Muscle layer of colon (tissue), 2 donors: ENCODE measurements around the gene CPEB3.
"Not testable (repeated sequence)": the region's sequence is repeated elsewhere in the genome, so short reads cannot be mapped to it uniquely, and the experiment has no call there.

Experiments
- H3K27ac ChIP-seq: one replicate; pipeline ENCODE4 v1.7.0; 2013; ENCODE audit warnings: low read depth, mild to moderate bottlenecking, low read length, moderate library complexity
- H3K27me3 ChIP-seq, 2 donors: one replicate each; pipeline ENCODE4 v1.7.0; 2013; ENCODE audit warnings: low read length in 2 of 2, mild to moderate bottlenecking in 2 of 2; ENCODE audit not compliant: insufficient read depth in 2 of 2, control insufficient read depth in 1 of 2
- H3K36me3 ChIP-seq: one replicate; pipeline ENCODE4 v1.7.0; 2013; ENCODE audit warnings: mild to moderate bottlenecking, low read length; ENCODE audit not compliant: insufficient read depth
- H3K4me1 ChIP-seq: one replicate; pipeline ENCODE4 v1.7.0; 2013; ENCODE audit warnings: mild to moderate bottlenecking, low read length; ENCODE audit not compliant: insufficient read depth
- H3K4me3 ChIP-seq, 2 donors: one replicate each; pipeline ENCODE4 v1.7.0; 2013; ENCODE audit warnings: low read length in 2 of 2, low read depth in 1 of 2, mild to moderate bottlenecking in 1 of 2, moderate library complexity in 1 of 2
- H3K9ac ChIP-seq: one replicate; pipeline ENCODE4 v1.7.0; 2013; ENCODE audit warnings: low read length
- H3K9me3 ChIP-seq: one replicate; pipeline ENCODE4 v1.7.0; 2013; ENCODE audit warnings: mild to moderate bottlenecking, low read length
- donor health status: abdominal sarcoma.
- donor health status: Adenocarcinoma of cecum.

CPEB3 gene

DNA sequence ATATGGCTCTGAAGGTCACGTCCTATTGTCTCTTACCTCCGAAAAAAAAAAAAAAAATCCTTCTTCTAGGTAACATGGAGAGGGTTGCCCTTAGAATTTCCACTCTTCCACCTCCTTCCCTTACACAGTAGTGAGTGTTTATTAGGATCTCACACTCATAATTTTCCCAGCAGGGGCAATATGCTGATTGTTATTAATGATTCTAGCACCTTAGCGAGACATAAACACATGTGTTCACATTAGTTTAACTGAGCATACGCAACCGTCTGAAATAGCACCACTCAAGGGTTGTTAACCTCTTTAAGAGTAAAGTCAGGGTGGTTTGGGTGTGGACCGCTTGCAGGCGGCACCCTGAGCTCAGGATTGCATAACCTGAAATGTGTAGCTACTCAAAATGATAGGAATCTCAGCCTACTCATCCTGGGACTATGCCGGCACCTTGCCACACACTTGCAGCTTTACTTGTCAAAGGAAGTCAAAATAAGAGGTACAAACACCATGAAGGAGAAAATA, 52.2 kb downstream of the CPEB3 start:
- Histone ChIP-seq H3K9me3 (no peaks in the 10 kb centered on the region), H3K4me1 (peaks cover 23% of the 10 kb centered on the region), H3K9ac (peak overlapping the region; percentile 34), H3K27ac (peak overlapping the region; percentile 96), H3K36me3 (no peaks in the 10 kb centered on the region), H3K4me3 (peak overlapping the region; percentile 60 to 83), H3K27me3 (no peaks in the 10 kb centered on the region)

DNA sequence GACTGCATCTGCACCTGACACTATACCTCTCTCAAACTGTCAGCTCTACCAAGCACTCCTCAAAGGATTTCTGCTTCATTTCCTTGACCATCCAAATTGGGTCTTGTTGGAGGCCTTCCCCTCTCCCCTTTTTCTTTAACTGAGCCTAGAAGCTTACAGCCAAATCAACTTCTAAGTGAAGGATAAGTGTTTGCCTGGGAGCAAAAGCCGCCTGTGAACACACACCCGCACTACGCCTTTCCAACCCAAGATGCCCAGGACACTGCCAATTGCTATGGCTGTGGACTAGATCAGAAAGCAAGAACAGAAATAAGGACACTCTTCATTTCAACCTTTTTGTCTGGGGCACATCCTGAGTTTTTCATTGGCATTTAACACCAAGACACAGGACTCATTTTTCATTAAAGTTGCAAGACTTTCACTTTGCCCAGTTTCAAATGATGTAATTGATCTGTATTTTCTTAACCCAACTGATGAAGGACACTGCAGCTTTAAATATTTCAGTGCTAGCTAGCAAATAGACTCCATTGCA, 52.8 kb downstream of the CPEB3 start:
- Histone ChIP-seq H3K9me3 (no peaks in the 10 kb centered on the region), H3K36me3 (no peaks in the 10 kb centered on the region), H3K9ac (peak overlapping the region; percentile 34), H3K27ac (no peak overlapping the region), H3K4me1 (peaks cover 23% of the 10 kb centered on the region), H3K27me3 (no peaks in the 10 kb centered on the region), H3K4me3 (peak overlapping the region; percentile 60 to 83)

DNA sequence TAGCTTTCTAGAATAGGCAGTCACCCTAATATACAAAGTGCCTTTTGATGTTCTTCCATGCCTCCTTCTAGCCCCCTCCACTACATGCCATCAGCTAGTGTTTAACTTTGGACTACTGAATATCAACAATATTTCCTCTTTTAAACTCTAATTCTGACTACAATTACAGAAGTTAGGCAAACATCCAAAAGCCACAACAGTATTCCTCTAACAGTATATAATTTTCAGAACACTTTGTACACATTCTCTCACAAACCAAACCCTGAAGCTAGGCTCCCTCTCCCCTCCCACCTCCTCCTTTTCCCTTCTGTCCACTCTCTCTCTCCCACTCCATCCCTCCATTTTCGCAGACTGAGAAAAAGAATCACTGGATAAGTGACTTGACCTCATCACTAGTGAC, 59.7 kb downstream of the CPEB3 start:
- H3K9me3 ChIP-seq: no peaks in the 10 kb centered on the region
- H3K27me3 ChIP-seq: no peaks in the 10 kb centered on the region
- no peaks in the 10 kb centered on the region for H3K36me3 ChIP-seq
- H3K9ac ChIP-seq: no peak overlapping the region
- H3K27ac ChIP-seq: no peak overlapping the region
- no peaks in the 10 kb centered on the region for H3K4me1 ChIP-seq
- no peak overlapping the region for H3K4me3 ChIP-seq

DNA sequence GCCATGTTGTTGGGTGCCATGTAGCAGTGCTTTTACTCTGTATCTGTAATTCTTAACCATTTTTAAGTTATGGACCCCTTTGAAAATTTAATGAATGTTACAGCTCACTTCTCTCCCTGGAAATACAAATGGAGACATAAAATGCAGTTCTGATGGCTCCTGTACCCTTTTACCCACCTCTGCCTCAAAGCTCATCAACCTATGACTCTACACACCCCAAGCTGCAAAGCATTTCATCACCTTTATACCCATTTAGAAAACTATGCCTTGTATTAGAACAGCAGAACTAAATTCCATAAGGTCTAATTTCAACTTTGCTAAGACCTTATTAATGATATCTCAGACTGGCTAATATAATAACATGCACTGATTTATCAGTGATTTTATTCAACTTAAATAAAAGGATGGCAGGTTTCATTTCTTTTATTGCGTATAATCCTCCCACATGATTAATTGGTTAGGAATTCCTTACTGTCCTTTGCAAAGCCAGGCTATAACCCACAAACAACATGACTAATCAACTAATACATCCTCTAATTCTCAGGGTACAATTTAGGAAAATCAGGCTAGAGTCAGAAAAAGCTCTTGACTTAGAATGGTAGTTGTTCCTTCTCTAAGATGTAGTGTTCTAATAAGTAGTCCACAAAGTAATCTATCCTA, 68.1 kb downstream of the CPEB3 start:
- Histone ChIP-seq H3K36me3 (no peaks in the 10 kb centered on the region), H3K27me3 (no peaks in the 10 kb centered on the region), H3K4me1 (no peaks in the 10 kb centered on the region), H3K9ac (no peak overlapping the region), H3K4me3 (no peak overlapping the region), H3K9me3 (no peaks in the 10 kb centered on the region), H3K27ac (no peak overlapping the region)

DNA sequence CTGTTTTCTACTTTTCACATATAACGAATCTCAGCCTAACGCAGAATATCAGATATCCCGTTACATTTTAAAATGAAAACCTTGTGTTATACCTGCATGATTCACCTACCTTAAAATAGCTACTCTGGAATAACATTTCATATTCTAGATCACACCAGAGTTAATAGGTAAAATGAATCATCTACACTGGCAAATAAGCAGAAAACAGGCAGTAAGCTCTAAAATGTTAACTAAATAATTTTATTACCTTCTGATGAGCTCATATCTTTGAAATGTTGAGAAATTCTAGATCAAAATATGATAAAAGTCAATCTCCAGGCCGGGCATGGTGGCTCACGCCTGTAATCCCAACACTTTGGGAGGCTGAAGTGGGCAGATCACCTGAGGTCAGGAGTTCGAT, 71.3 kb downstream of the CPEB3 start:
- H3K9me3 ChIP-seq: no peaks in the 10 kb centered on the region
- H3K4me1 ChIP-seq: no peaks in the 10 kb centered on the region
- no peak overlapping the region for H3K27ac ChIP-seq
- no peaks in the 10 kb centered on the region for H3K36me3 ChIP-seq
- H3K4me3 ChIP-seq: no peak overlapping the region
- no peak overlapping the region for H3K9ac ChIP-seq
- no peaks in the 10 kb centered on the region for H3K27me3 ChIP-seq

DNA sequence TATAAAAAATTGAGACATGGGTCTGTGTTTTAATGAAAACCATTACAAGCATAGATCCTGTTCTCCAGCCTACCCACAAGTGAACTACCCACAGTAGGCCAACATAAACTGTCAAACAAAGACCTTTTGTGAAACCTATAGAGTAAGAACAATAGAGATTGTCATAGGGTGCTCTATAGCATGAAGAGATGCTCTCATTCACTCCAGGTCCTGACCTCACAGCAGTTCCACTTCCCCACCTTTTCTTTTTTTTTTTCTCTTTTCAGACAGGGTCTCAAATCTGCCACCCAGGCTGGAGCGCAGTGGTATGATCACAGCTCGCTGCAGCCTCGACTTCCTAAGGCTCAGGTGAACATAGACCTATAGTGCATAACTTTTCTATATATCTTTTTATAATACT, 72.3 kb downstream of the CPEB3 start:
- H3K36me3 ChIP-seq: no peaks in the 10 kb centered on the region
- no peaks in the 10 kb centered on the region for H3K27me3 ChIP-seq
- H3K9ac ChIP-seq: no peak overlapping the region
- H3K4me1 ChIP-seq: no peaks in the 10 kb centered on the region
- no peak overlapping the region for H3K27ac ChIP-seq
- H3K4me3 ChIP-seq: no peak overlapping the region
- no peaks in the 10 kb centered on the region for H3K9me3 ChIP-seq

DNA sequence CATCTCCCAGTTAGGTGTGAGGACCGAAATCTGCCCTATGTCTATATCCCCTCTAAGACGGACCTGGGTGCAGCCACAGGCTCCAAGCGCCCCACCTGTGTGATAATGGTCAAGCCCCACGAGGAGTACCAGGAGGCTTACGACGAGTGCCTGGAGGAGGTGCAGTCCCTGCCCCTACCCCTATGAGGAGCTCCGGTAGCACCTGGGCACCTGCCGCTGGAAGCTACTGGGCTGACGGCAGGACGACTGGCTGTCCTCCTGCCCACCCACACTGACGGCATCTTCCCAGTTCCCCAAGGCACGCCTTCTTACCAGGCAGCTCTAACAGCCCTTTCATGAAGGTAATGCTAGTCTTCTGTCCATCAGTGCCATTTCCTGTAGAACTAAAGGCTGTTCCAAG, 74.3 kb downstream of the CPEB3 start:
- not testable (repeated sequence) for H3K4me1 ChIP-seq, H3K4me3 ChIP-seq, H3K27me3 ChIP-seq, H3K36me3 ChIP-seq, H3K9ac ChIP-seq, H3K9me3 ChIP-seq, H3K27ac ChIP-seq

DNA sequence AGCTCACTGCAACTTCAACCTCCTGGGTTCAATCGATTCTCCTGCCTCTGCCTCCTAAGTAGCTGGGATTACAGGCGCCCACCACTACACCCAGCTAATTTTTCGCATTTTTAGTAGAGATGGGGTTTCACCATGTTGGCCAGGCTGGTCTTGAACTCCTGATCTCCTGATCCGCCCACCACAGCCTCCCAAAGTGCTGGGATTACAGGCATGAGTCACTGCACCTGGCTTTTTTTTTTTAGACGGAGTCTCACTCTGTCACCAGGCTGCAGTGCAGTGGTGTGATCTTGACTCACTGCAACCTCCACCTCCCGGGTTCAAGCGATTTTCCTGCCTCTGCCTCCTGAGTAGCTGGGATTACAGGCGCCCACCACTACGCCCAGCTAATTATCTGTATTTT, 75.7 kb downstream of the CPEB3 start:
- not testable (repeated sequence) for H3K9ac ChIP-seq, H3K27me3 ChIP-seq, H3K4me1 ChIP-seq, H3K27ac ChIP-seq, H3K4me3 ChIP-seq, H3K9me3 ChIP-seq, H3K36me3 ChIP-seq

DNA sequence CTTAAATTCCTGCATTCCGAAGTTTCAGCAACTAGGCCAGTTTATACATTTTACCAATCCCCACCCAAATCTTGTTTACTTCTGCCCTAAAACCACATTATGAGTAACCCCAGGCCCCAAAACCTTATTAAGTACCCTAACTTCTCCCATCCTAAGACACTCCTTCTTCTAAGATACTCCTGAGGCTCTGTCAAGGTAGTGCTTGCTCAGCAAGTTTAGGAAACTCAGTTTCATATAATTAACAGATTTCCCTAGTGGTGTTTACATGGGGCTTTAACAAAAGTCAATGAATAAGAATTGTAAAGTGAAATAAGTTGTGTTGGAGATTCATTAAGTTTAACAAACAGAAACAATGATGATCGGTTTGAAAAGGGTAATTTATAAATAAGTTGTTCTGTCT, 77.8 kb downstream of the CPEB3 start:
- no peaks in the 10 kb centered on the region for H3K9me3 ChIP-seq
- H3K27ac ChIP-seq: no peak overlapping the region
- H3K4me3 ChIP-seq: no peak overlapping the region
- H3K36me3 ChIP-seq: no peaks in the 10 kb centered on the region
- no peak overlapping the region for H3K9ac ChIP-seq
- H3K4me1 ChIP-seq: peaks cover 2% of the 10 kb centered on the region
- no peaks in the 10 kb centered on the region for H3K27me3 ChIP-seq

DNA sequence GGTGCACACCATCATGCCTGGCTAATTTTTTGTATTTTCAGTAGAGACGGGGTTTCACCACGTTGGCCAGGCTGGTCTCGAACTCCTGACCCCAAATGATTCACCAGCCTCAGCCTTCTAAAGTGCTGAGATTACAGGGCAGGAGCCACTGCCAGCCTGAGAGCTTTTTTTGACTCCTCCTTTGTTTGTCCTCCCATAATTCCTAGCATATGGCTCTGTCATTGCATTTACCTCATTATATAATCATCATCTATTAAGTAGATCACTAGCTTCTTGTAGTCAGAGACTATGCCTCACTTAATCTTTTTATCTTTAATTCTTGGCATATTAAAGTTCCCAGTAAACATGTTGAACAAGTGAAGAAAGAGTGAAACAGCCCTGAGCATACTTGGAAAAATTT, 82.1 kb downstream of the CPEB3 start:
- H3K27me3 ChIP-seq: no peaks in the 10 kb centered on the region
- peaks cover 5% of the 10 kb centered on the region for H3K4me1 ChIP-seq
- H3K9me3 ChIP-seq: no peaks in the 10 kb centered on the region
- H3K9ac ChIP-seq: no peak overlapping the region
- no peak overlapping the region for H3K4me3 ChIP-seq
- no peak overlapping the region for H3K27ac ChIP-seq
- H3K36me3 ChIP-seq: no peaks in the 10 kb centered on the region

DNA sequence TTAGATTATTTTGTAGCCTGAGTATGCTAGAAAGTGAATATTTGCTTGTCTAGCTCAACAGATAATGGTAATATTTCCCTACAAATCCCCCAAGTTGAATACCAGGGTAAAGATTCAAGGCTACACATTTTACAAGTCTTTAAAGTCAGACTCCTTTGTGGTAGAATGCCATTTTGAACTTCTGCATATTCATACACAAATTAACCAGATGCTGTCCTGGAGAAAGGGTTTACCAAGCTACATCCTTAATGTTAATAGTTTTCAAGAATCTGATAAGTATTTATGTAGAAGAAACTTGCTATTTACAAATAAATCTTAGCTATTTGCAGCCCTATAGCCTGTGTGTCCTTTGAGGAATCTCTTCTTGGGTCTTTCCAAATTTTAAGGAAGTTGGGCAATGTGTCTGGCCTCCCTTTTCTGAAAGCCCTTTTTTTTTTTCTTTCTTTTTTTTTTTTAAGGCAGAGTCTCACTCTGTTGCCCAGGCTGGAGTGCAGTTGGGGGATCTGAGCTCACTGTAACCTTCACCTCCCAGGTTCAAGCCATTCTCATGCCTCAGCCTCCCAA, 82.6 kb downstream of the CPEB3 start:
- Histone ChIP-seq H3K27ac (no peak overlapping the region), H3K4me3 (no peak overlapping the region)

DNA sequence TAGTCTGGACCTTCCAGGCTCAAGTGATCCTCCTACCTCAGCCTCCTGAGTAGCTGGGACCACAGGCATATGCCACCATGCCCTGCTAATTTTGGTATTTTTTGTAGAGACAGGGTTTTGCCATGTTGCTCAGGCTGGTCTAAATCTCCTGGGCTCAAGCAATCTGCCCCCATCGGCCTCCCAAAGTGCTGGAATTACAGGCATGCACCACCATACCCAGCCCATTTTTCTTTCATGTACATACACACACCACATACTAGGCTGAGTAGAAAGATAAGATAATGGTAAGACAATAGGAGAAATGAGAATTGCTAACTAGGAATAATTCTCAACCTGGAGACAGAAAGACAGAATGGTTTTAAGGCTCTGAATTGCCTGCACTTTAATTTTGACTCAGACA, 83.8 kb downstream of the CPEB3 start:
- H3K4me1 ChIP-seq: peaks cover 5% of the 10 kb centered on the region
- H3K9me3 ChIP-seq: no peaks in the 10 kb centered on the region
- H3K27me3 ChIP-seq: no peaks in the 10 kb centered on the region
- no peak overlapping the region for H3K4me3 ChIP-seq
- H3K9ac ChIP-seq: no peak overlapping the region
- no peak overlapping the region for H3K27ac ChIP-seq
- H3K36me3 ChIP-seq: no peaks in the 10 kb centered on the region

More for the DNA sequence above, 82.6 kb downstream of the CPEB3 start:
- peaks cover 5% of the 10 kb centered on the region for H3K4me1 ChIP-seq
- H3K9ac ChIP-seq: no peak overlapping the region
- no peaks in the 10 kb centered on the region for H3K9me3 ChIP-seq
- no peaks in the 10 kb centered on the region for H3K36me3 ChIP-seq
- H3K27me3 ChIP-seq: no peaks in the 10 kb centered on the region
